ENCODE results near the gene STMN3. TPM values are rescaled to one million over a fixed set of nuclear protein-coding genes. Genes with fewer than 3 reads are reported as not detected.
"Not testable (repeated sequence)": the region's sequence is repeated elsewhere in the genome, so short reads cannot be mapped to it uniquely, and the experiment has no call there.

Gene STMN3
- total and polyA plus RNA-seq, 4 donors = 13.6 to 20.9 (median 17.0) TPM

DNA sequence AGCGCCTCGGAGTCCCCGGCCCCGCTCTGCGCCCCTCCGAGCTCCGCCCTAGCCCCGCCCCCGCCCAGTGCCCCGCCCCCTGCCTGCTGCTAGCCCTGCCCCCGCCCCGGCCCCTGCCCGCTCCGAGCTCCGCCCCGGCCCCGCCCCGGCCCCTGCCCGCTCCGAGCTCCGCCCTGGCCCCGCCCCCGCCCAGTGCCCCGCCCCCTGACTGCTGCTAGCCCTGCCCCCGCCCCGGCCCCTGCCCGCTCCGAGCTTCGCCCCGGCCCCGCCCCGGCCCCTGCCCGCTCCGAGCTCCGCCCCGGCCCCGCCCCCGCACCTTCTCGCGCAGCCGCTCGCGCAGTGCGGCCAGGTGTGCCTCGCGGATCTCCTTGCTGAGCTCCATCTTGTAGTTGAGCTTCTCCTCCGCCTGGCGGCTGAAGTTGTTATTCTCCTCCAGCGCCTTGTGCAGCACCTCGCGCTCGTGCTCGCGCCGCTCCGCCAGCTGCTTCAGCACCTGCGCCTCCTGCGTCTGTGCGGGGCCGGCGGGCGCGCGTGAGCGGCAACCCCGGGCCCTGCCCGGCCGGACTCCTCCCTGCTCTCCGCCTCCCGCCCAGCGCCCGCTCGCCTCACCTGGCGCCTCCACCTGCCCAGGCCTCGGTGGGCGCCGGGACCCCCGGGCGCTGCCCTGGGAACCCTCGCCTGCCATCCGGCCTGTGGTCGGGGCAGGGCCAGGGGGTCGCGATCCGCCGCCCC, 11.3 kb downstream of the STMN3 start:
- Histone ChIP-seq H3K4me3 (peak overlapping the region; percentile 50), H3K36me3 (ENCODE audit: control insufficient read depth in 4 of 4, insufficient read depth in 4 of 4, low read length in 4 of 4) (peaks cover 0 to 4% (median 0%) of the 10 kb centered on the region in 4 donors), H3K27ac (ENCODE audit: low read depth in 1 of 2, low read length in 1 of 2) (peak overlapping the region; percentile 70 to 97), H3K9ac (ENCODE audit: insufficient read depth in 1 of 2, low read length in 2 of 2) (no peak overlapping the region), H3K4me1 (ENCODE audit: control insufficient read depth in 5 of 5, insufficient read depth in 5 of 5, low read length in 5 of 5) (peaks cover 0 to 11% (median 0%) of the 10 kb centered on the region in 5 donors), H3K27me3 (ENCODE audit: control insufficient read depth in 3 of 3, insufficient read depth in 3 of 3, low read length in 2 of 3) (no peaks in the 10 kb centered on the region), H3K9me3 (ENCODE audit: control insufficient read depth in 4 of 4, insufficient read depth in 3 of 4, low read length in 3 of 4) (no peaks in the 10 kb centered on the region)
- TF ChIP-seq, protein P1, sequence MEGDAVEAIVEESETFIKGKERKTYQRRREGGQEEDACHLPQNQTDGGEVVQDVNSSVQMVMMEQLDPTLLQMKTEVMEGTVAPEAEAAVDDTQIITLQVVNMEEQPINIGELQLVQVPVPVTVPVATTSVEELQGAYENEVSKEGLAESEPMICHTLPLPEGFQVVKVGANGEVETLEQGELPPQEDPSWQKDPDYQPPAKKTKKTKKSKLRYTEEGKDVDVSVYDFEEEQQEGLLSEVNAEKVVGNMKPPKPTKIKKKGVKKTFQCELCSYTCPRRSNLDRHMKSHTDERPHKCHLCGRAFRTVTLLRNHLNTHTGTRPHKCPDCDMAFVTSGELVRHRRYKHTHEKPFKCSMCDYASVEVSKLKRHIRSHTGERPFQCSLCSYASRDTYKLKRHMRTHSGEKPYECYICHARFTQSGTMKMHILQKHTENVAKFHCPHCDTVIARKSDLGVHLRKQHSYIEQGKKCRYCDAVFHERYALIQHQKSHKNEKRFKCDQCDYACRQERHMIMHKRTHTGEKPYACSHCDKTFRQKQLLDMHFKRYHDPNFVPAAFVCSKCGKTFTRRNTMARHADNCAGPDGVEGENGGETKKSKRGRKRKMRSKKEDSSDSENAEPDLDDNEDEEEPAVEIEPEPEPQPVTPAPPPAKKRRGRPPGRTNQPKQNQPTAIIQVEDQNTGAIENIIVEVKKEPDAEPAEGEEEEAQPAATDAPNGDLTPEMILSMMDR (IDR thresholded peaks at IDR 0.05; ENCODE audit: control extremely low read depth, extremely low read depth) = no peak
- DNase-seq (peak; percentile 78 to 97 (median 87)), ATAC-seq (ENCODE audit: insufficient read depth, low FRiP score) (peak; percentile 86)
- WGBS, 2 donors = 3% methylated on average over 50 to 86 of the region's 86 CpGs

DNA sequence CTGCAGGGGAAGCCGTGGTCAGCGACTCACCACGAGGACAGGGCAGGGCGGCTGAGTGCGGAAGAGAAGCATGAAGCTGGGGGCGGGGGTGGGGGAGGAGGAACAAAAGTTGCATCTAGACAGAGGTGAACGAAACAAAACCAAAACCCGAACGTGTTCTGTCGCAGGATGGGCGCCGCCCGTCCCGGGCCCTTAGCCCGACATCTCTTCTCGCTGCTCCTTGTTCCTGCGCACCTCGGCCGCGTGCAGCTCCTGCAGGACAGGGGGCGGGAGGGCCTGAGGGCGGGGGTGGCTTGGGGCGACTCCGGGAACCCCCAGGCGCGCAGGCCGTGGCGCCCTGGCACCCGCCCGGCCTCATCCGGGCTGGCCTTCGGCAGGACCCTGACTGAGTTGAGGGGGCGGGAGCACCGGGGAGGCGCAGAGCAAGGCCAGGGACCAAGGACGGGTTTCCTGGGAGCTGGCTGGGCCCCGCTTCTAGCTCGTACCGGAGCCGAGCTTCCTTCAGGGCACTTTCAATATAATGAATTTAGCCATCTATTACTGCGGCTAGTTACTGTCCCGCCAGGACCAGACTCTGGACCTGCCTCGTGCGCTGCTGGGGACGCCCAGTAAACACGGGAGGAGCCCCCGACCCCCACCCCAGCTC, 12.0 kb downstream of the STMN3 start:
- DNase-seq = no peak
- peaks cover 0 to 4% (median 0%) of the 10 kb centered on the region in 4 donors for H3K36me3 ChIP-seq (ENCODE audit: control insufficient read depth in 4 of 4, insufficient read depth in 4 of 4, low read length in 4 of 4)
- H3K27me3 ChIP-seq (ENCODE audit: control insufficient read depth in 3 of 3, insufficient read depth in 3 of 3, low read length in 2 of 3) = no peaks in the 10 kb centered on the region
- H3K4me3 ChIP-seq = peak overlapping the region; percentile 50
- no peak overlapping the region for H3K9ac ChIP-seq (ENCODE audit: insufficient read depth in 1 of 2, low read length in 2 of 2)
- no peaks in the 10 kb centered on the region for H3K9me3 ChIP-seq (ENCODE audit: control insufficient read depth in 4 of 4, insufficient read depth in 3 of 4, low read length in 3 of 4)
- 3 to 38% methylated on average over 36 to 42 of the region's 47 CpGs for WGBS, 2 donors
- peak; percentile 28 for ATAC-seq (ENCODE audit: insufficient read depth, low FRiP score)
- H3K27ac ChIP-seq (ENCODE audit: low read depth in 1 of 2, low read length in 1 of 2) = peak overlapping the region; percentile 70 to 97
- TF ChIP-seq, protein P1 (IDR thresholded peaks at IDR 0.05; ENCODE audit: control extremely low read depth, extremely low read depth) = no peak
- H3K4me1 ChIP-seq (ENCODE audit: control insufficient read depth in 5 of 5, insufficient read depth in 5 of 5, low read length in 5 of 5) = peaks cover 0 to 13% (median 0%) of the 10 kb centered on the region in 5 donors

DNA sequence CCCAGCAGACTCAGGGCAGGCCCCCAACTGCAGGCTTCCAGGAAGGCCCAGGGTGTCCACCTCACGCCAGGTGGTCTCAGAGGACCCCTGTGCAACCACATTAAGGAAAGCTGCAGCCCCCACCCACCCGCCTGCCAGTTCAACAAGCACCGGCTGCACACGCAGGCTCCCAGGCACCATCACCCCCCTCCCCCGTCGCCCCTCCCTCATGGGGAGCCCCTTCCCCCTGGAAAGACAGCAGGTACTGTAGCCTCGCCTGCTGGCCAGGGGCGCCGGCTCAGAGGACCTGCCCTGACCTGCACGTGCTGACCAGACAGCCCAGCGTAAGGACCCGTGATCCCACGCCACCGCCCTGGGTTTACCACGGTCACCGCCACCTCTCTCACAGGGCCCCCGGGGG, 12.5 kb downstream of the STMN3 start:
- not testable (repeated sequence) for H3K27me3 ChIP-seq (ENCODE audit: control insufficient read depth in 3 of 3, insufficient read depth in 3 of 3, low read length in 2 of 3); H3K4me3 ChIP-seq; DNase-seq

DNA sequence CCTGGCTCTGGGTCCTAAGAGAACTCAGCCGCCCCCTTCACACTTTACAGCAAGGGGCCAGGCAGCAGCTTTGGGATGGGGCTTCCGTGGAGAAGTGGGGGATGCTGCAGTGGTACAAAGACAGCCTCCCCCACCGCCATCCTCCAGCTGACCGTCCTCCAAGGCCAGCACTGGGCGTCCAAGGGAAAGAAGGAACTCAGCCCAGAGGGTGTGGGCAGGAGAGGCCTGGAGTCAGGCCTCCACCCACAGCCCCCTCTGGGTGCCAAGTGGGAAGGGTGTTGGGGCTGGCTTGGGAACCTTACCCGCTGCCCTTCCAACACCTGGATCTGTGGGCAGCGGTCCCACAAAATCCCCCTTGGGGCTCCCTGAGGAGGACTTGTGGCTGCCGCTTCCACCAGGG, 13.1 kb downstream of the STMN3 start:
- WGBS, 2 donors = 69 to 70% methylated on average over 8 of the region's 8 CpGs
- H3K9ac ChIP-seq (ENCODE audit: insufficient read depth in 1 of 2, low read length in 2 of 2) = no peak overlapping the region
- no peak overlapping the region for H3K4me3 ChIP-seq
- peaks cover 0 to 4% (median 0%) of the 10 kb centered on the region in 4 donors for H3K36me3 ChIP-seq (ENCODE audit: control insufficient read depth in 4 of 4, insufficient read depth in 4 of 4, low read length in 4 of 4)
- peaks cover 0 to 13% (median 0%) of the 10 kb centered on the region in 5 donors for H3K4me1 ChIP-seq (ENCODE audit: control insufficient read depth in 5 of 5, insufficient read depth in 5 of 5, low read length in 5 of 5)
- no peaks in the 10 kb centered on the region for H3K9me3 ChIP-seq (ENCODE audit: control insufficient read depth in 4 of 4, insufficient read depth in 3 of 4, low read length in 3 of 4)
- H3K27ac ChIP-seq (ENCODE audit: low read depth in 1 of 2, low read length in 1 of 2) = peak overlapping the region; percentile 61 to 82
- TF ChIP-seq, protein P1 (IDR thresholded peaks at IDR 0.05; ENCODE audit: control extremely low read depth, extremely low read depth) = no peak
- no peak for ATAC-seq (ENCODE audit: insufficient read depth, low FRiP score)
- H3K27me3 ChIP-seq (ENCODE audit: control insufficient read depth in 3 of 3, insufficient read depth in 3 of 3, low read length in 2 of 3) = no peaks in the 10 kb centered on the region
- DNase-seq = no peak

More for the DNA sequence above, 12.5 kb downstream of the STMN3 start:
- ATAC-seq (ENCODE audit: insufficient read depth, low FRiP score); H3K9me3 ChIP-seq (ENCODE audit: control insufficient read depth in 4 of 4, insufficient read depth in 3 of 4, low read length in 3 of 4); H3K36me3 ChIP-seq (ENCODE audit: control insufficient read depth in 4 of 4, insufficient read depth in 4 of 4, low read length in 4 of 4); H3K9ac ChIP-seq (ENCODE audit: insufficient read depth in 1 of 2, low read length in 2 of 2): not testable (repeated sequence)
- Histone ChIP-seq H3K27ac (ENCODE audit: low read depth in 1 of 2, low read length in 1 of 2) (peak overlapping the region; percentile 73 to 82), H3K4me1 (ENCODE audit: control insufficient read depth in 5 of 5, insufficient read depth in 5 of 5, low read length in 5 of 5) (peaks cover 0 to 13% (median 0%) of the 10 kb centered on the region in 5 donors)
- WGBS, 2 donors = 32 to 81% methylated on average over 8 to 16 of the region's 17 CpGs
